H1 (cell line): ENCODE data around the gene CD163. TPM values are rescaled to one million over a fixed set of nuclear protein-coding genes. Genes with fewer than 3 reads are reported as not detected.

ENCODE experiments used
- CEBPB ChIP-seq: IDR thresholded peaks from 2 replicates; pipeline ENCODE4 v1.6.1; 2012; ENCODE audit warnings: low read depth, low read length
- EP300 ChIP-seq, 2 experiments: IDR thresholded peaks; 1 replicate in 1 of 2; 2 replicates in 1 of 2; pipeline ENCODE4 v1.6.1; 2011 to 2012; ENCODE audit warnings: low read depth in 2 of 2, low read length in 2 of 2, mild to moderate bottlenecking in 2 of 2, borderline replicate concordance in 1 of 2, inconsistent platforms in 1 of 2, moderate library complexity in 1 of 2
- KDM4A ChIP-seq: IDR thresholded peaks from one replicate; pipeline ENCODE4 v1.7.1; 2012; ENCODE audit warnings: low read depth, mild to moderate bottlenecking, moderate library complexity, low read length, inconsistent platforms; ENCODE audit not compliant: severe bottlenecking
- SIRT6 ChIP-seq: IDR thresholded peaks from one replicate; pipeline ENCODE4 v1.7.1; 2012; ENCODE audit warnings: low read length, inconsistent platforms
- TAF7 ChIP-seq: optimal IDR thresholded peaks from 2 replicates; pipeline ENCODE3; 2011; ENCODE audit warnings: low read depth, mild to moderate bottlenecking, inconsistent platforms, low read length, moderate library complexity, borderline replicate concordance
- USF2 ChIP-seq: IDR thresholded peaks from 2 replicates; pipeline ENCODE4 v1.6.1; 2011; ENCODE audit warnings: low read length, improper control_type of control experiment
- polyA plus RNA-seq, 7 experiments: library from polyadenylated mRNA; depleted of rRNA in 3 of 7; stranded (reverse) in 5 of 7; unstranded in 2 of 7; fragments of >200 nt in 5 of 7; fragments of 200-250 nt in 2 of 7; gene quantifications; 1 replicate in 5 of 7; 2 replicates in 1 of 7; 4 replicates in 1 of 7; pipeline versions ENCODE4 v1.2.1 to v1.2.3, GENCODE V29; 2011 to 2013; ENCODE audit warnings: missing spikeins in 2 of 7, mixed read lengths in 2 of 7
- total RNA-seq: library from RNA; stranded (reverse); fragmentation: NEBNext Ultra II Directional; extraction: Animal tissue kit (Norgen Biotek cat#: 25700); gene quantifications from 2 replicates; pipeline ENCODE4 v1.2.1, GENCODE V29; 2021
- TF ChIP-seq, protein P1 (sequence below): IDR thresholded peaks from 2 replicates; pipeline ENCODE4 v1.6.1; 2012; ENCODE audit warnings: inconsistent platforms

CD163 gene
- total and polyA plus RNA-seq, 2 of the 8 experiments (the other 6 are each of a cell fraction or from before 2014, with no cell fraction given), result 0.02 TPM; not detected in 1

GRCh38 chr12:7444537-7444936, 59.0 kb downstream of the CD163 start (continued):
- TF ChIP-seq, protein P1, sequence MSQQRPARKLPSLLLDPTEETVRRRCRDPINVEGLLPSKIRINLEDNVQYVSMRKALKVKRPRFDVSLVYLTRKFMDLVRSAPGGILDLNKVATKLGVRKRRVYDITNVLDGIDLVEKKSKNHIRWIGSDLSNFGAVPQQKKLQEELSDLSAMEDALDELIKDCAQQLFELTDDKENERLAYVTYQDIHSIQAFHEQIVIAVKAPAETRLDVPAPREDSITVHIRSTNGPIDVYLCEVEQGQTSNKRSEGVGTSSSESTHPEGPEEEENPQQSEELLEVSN, result no peak
- TF ChIP-seq SIRT6, result no peak
- TF ChIP-seq USF2, result no peak
- no peak for TF ChIP-seq TAF7
- no peak for TF ChIP-seq CEBPB
- TF ChIP-seq KDM4A, result no peak
- no peak for TF ChIP-seq EP300 (IDR thresholded peaks at IDR 0.05; ENCODE audit: borderline replicate concordance in 1 of 2, low read depth in 2 of 2, low read length in 2 of 2)
- TF ChIP-seq, all 59 proteins: peak for 0
